ENCODE results near the gene CACUL1.
"Not testable (repeated sequence)": the region's sequence is repeated elsewhere in the genome, so short reads cannot be mapped to it uniquely, and the experiment has no call there.

Gene CACUL1

DNA sequence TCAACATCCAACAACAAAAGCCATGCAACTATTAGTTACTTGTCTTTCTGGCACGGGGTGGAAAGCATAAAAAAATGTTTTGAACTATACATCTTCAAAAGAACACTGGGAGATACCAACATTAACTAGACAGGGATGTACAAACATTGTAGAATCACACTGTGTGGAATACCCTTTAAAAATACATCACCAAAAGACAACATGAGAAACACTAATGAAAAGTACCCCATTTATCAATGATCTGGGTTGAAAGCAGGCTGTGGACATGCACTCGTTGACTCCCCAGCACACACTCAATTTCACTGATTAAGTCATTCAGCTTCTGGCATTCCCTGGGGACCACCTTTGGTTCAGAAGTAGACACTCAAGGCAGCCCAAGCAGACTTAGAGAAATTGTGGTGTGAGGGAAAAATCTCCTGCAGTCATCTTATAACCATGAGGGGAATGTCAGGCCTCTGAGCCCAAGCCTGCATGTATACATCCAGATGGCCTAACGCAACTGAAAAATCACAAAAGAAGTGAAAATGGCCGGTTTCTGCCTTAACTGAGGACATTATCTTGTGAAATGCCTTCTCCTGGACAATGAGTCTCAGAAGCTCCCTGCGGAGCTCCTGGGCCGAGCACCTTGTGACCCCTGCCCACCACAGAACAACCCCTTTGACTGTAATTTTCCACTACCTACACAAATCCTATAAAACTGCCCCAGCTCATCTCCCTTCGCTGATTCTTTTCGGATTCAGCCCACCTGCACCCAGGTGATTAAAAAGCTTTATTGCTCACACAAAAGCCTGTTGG, 53.0 kb downstream of the CACUL1 start:
- Mint-ChIP-seq H3K4me3 (no peak overlapping the region), H3K4me1 (ENCODE audit: low read depth) (peaks cover 24% of the 10 kb centered on the region), H3K27me3 (ENCODE audit: low read depth) (no peaks in the 10 kb centered on the region), H3K27ac (no peak overlapping the region), H3K36me3 (ENCODE audit: low read depth) (peaks cover 20% of the 10 kb centered on the region), H3K9me3 (no peaks in the 10 kb centered on the region)

GRCh38 chr10:118698421-118698820, 56.3 kb downstream of the CACUL1 start:
- Mint-ChIP-seq H3K36me3 (ENCODE audit: low read depth) (peaks cover 17% of the 10 kb centered on the region), H3K27me3 (ENCODE audit: low read depth) (no peaks in the 10 kb centered on the region), H3K4me3 (peak overlapping the region; percentile 72), H3K9me3 (no peaks in the 10 kb centered on the region), H3K27ac (peak overlapping the region; percentile 50), H3K4me1 (ENCODE audit: low read depth) (peaks cover 24% of the 10 kb centered on the region)

- no peak overlapping the region for H3K4me3 Mint-ChIP-seq
- no peaks in the 10 kb centered on the region for H3K27me3 Mint-ChIP-seq (ENCODE audit: low read depth)
- peaks cover 14% of the 10 kb centered on the region for H3K4me1 Mint-ChIP-seq (ENCODE audit: low read depth)
- no peak overlapping the region for H3K27ac Mint-ChIP-seq
- H3K9me3 Mint-ChIP-seq, result no peaks in the 10 kb centered on the region
- H3K36me3 Mint-ChIP-seq (ENCODE audit: low read depth), result peaks cover 11% of the 10 kb centered on the region
Measured at GRCh38 chr10:118694848-118695247, 59.9 kb downstream of the CACUL1 start.

DNA sequence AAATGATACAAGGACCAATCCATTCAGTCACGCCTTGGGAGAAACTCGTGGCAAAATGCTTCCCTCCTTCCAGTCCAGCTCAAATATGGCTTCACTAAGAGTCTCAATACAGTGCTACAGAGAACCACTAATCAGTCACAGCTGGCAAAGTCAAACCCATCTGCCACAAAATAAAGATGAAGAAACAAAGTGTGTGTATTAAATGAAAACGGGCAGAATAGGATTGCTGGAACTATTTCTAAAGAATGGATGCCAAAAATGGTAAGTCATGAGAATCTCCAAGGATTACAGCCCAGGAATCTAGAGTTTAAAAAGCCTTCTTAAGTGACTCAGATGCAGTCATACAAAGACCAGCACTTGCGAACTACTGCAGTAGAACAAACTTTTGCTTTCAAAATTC, 61.9 kb downstream of the CACUL1 start:
- Mint-ChIP-seq H3K27me3 (ENCODE audit: low read depth) (no peaks in the 10 kb centered on the region), H3K4me1 (ENCODE audit: low read depth) (peaks cover 4% of the 10 kb centered on the region), H3K36me3 (ENCODE audit: low read depth) (peaks cover 12% of the 10 kb centered on the region), H3K9me3 (no peaks in the 10 kb centered on the region), H3K27ac (no peak overlapping the region), H3K4me3 (no peak overlapping the region)

DNA sequence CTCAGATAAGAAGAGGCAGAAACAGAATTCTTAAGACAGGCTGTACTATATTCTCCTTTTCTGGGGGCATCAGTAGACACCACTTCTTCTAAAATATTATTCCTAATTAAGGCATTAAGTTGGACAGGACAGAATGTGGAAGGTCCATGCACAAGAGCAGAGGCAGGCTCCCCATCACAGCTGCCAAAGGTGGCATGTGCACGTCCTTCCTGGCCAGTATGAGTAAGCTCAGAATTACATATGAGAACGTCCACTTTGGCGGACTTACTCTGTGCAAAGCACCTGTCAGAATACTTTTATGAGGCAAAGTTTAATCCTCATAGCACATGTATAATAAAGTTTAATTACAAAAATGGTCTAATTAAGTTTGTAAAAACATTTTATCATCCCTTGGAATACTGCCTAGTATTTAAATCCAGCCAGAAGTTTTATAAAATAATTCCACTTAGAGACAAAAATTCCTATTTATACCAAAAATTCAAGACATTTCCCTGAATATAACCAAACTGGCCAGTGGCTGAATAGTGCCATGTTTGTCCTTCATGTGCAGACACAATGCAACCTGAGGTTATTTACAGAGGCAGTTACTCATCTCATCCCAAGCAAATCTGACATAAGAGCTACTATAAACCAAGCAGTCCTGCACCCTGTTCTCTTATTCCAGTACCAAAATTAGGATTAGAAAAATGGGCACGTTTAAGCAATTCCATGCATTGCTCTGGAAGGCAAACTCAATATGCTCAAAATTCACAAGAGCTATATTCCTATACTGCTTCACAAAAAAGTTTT, 65.5 kb downstream of the CACUL1 start:
- H3K36me3 Mint-ChIP-seq (ENCODE audit: low read depth), result peaks cover 16% of the 10 kb centered on the region
- peaks cover 2% of the 10 kb centered on the region for H3K4me1 Mint-ChIP-seq (ENCODE audit: low read depth)
- no peaks in the 10 kb centered on the region for H3K9me3 Mint-ChIP-seq
- H3K4me3 Mint-ChIP-seq, result no peak overlapping the region
- no peaks in the 10 kb centered on the region for H3K27me3 Mint-ChIP-seq (ENCODE audit: low read depth)
- H3K27ac Mint-ChIP-seq, result no peak overlapping the region

DNA sequence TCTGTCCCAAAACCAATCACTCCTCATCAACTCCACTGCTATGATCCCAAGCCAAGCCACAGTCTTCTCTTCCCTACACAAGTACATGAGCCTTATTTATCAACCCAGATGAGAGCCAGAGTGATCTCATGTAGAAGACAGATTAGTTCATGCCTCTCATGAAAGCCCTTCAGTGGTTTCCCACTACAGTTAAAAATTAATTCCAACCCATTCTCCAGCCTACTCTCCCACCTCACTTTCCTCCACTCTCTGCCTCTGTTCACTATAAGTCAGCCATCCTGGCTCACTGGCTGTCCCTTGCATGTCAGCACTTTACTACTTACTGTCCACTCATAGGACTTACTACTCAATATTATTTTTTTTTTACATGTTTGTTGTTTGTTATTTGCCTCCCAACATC, 67.3 kb downstream of the CACUL1 start:
- Mint-ChIP-seq H3K27me3 (ENCODE audit: low read depth) (no peaks in the 10 kb centered on the region), H3K27ac (no peak overlapping the region), H3K4me3 (no peak overlapping the region), H3K4me1 (ENCODE audit: low read depth) (peaks cover 2% of the 10 kb centered on the region), H3K9me3 (no peaks in the 10 kb centered on the region), H3K36me3 (ENCODE audit: low read depth) (peaks cover 16% of the 10 kb centered on the region)

GRCh38 chr10:118682533-118682932, 72.2 kb downstream of the CACUL1 start:
- no peaks in the 10 kb centered on the region for H3K9me3 Mint-ChIP-seq
- no peak overlapping the region for H3K27ac Mint-ChIP-seq
- no peaks in the 10 kb centered on the region for H3K27me3 Mint-ChIP-seq (ENCODE audit: low read depth)
- H3K4me3 Mint-ChIP-seq, result no peak overlapping the region
- H3K4me1 Mint-ChIP-seq (ENCODE audit: low read depth), result peaks cover 6% of the 10 kb centered on the region
- peaks cover 19% of the 10 kb centered on the region for H3K36me3 Mint-ChIP-seq (ENCODE audit: low read depth)

- H3K4me3 Mint-ChIP-seq, result no peak overlapping the region
- H3K27ac Mint-ChIP-seq, result no peak overlapping the region
- H3K4me1 Mint-ChIP-seq (ENCODE audit: low read depth), result peaks cover 4% of the 10 kb centered on the region
- peaks cover 13% of the 10 kb centered on the region for H3K36me3 Mint-ChIP-seq (ENCODE audit: low read depth)
- no peaks in the 10 kb centered on the region for H3K9me3 Mint-ChIP-seq
- no peaks in the 10 kb centered on the region for H3K27me3 Mint-ChIP-seq (ENCODE audit: low read depth)
Measured at GRCh38 chr10:118680197-118680596, 74.6 kb downstream of the CACUL1 start.

DNA sequence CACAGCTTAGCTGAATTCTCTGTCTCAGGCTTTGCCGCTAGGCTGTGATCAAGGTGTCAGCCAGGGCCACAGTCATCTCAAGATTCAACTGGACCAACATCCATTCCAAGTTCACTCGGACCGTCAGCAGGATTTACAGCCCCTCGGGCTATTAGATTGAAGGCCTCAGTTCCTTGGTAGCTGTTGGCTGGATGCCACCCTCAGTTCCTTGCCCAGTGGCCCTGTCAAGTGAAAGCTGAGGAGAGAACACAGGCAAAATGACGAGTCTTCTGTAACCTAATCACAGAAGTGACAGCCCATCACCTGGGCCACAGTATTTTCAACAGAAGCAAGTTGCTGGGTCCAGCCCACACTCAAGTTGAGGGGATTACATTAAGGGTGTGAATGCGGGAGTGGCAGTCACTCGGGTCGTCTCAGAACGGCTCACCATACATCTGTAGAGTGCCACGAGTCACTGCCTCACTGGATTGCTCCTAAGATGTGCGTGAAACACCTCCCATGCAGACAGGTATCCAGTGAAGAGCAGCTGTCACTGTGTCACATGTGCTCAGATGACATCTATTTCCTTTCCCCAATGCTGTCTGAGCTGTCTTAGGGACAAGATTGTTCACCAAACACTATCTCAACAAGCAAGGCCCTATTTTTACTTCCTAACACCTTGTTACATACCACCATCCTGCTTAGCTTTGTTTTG, 80.4 kb downstream of the CACUL1 start:
- Mint-ChIP-seq H3K9me3 (no peaks in the 10 kb centered on the region), H3K27ac (no peak overlapping the region), H3K4me1 (ENCODE audit: low read depth) (no peaks in the 10 kb centered on the region), H3K4me3 (no peak overlapping the region), H3K27me3 (ENCODE audit: low read depth) (no peaks in the 10 kb centered on the region), H3K36me3 (ENCODE audit: low read depth) (peaks cover 5% of the 10 kb centered on the region)

- Mint-ChIP-seq H3K4me3 (no peak overlapping the region), H3K27me3 (ENCODE audit: low read depth) (no peaks in the 10 kb centered on the region), H3K27ac (no peak overlapping the region), H3K36me3 (ENCODE audit: low read depth) (peaks cover 5% of the 10 kb centered on the region), H3K9me3 (no peaks in the 10 kb centered on the region), H3K4me1 (ENCODE audit: low read depth) (no peaks in the 10 kb centered on the region)
Measured at GRCh38 chr10:118672766-118673715, 81.7 kb downstream of the CACUL1 start.

DNA sequence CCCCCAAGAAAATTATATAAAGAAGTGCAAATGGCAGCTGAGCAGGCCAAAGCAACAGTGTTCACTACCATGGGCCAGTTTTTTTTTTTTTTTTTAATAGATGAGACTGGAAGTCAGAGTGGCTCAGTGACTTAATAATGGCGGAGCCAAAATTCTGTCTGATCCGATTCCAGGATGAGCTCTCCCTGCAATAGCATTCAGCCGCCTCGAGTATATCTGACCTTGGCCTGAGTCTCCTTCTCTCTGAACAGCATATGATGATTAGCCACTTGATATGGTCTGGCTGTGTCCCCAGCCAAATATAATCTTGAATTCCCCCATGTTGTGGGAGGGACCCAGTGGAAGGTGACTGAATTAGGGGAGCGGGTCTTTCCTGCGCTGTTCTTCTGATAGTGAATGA, 82.6 kb downstream of the CACUL1 start:
- Mint-ChIP-seq H3K4me3 (no peak overlapping the region), H3K9me3 (no peaks in the 10 kb centered on the region), H3K36me3 (ENCODE audit: low read depth) (peaks cover 5% of the 10 kb centered on the region), H3K27me3 (ENCODE audit: low read depth) (no peaks in the 10 kb centered on the region), H3K27ac (no peak overlapping the region), H3K4me1 (ENCODE audit: low read depth) (no peaks in the 10 kb centered on the region)

GRCh38 chr10:118671221-118671620, 83.5 kb downstream of the CACUL1 start:
- not testable (repeated sequence) for H3K9me3 Mint-ChIP-seq; H3K27ac Mint-ChIP-seq; H3K4me1 Mint-ChIP-seq (ENCODE audit: low read depth); H3K4me3 Mint-ChIP-seq; H3K27me3 Mint-ChIP-seq (ENCODE audit: low read depth); H3K36me3 Mint-ChIP-seq (ENCODE audit: low read depth)

DNA sequence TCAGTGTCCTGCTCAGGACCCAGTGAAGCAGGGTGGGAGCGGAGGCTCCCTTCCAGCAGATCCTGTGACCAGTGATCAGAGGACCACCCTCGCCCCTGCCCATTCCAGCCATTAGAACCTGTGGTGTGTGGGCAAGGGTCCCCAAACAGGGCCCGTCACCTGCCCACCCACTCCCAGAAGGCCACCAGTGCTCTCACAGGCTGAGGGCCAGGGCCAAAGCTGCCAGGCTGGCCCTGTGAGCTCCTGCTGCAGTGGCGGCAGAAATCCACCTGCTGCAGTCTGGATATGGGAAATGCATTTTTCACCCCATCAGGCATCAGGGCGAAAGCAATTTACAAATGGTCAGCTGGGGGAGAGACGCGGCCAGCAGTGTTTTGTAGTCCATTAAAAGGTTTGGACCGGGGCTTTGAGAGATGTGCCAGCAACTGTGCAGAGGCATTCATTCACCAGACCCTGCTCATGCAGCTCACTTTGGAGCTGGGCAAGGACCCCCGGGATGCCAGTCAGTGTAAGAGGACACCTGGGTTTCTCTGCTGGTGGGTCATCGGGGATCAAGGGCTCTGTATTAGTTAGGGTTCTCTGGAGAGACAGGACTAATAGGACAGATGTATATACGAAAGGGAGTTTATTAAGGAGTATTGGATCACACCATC, 84.2 kb downstream of the CACUL1 start:
- no peak overlapping the region for H3K4me3 Mint-ChIP-seq

More for the DNA sequence above, 84.2 kb downstream of the CACUL1 start:
- H3K27ac Mint-ChIP-seq, result no peak overlapping the region
- H3K27me3 Mint-ChIP-seq (ENCODE audit: low read depth), result no peaks in the 10 kb centered on the region
- H3K36me3 Mint-ChIP-seq (ENCODE audit: low read depth), result peaks cover 5% of the 10 kb centered on the region
- H3K4me1 Mint-ChIP-seq (ENCODE audit: low read depth), result no peaks in the 10 kb centered on the region
- no peaks in the 10 kb centered on the region for H3K9me3 Mint-ChIP-seq
